Stimulated activated naive CD8-positive, alpha-beta T cell treated with anti-CD3 and anti-CD28 coated beads, Interleukin-15, Interleukin-2, amounts not matched to agents 100 ng/mL and 50 ng/mL, for 24 hours (primary cell): ENCODE data around the gene OSBPL8.

Experiments
- H3K27ac Mint-ChIP-seq: one replicate; pipeline ENCODE4 v1.8.0; 2021; ENCODE audit warnings: mild to moderate bottlenecking, mixed read lengths
- H3K27me3 Mint-ChIP-seq: one replicate; pipeline ENCODE4 v1.8.0; 2021; ENCODE audit warnings: mixed read lengths
- H3K36me3 Mint-ChIP-seq: one replicate; pipeline ENCODE4 v1.8.0; 2021; ENCODE audit warnings: low read depth, mixed read lengths
- H3K4me1 Mint-ChIP-seq: one replicate; pipeline ENCODE4 v1.8.0; 2021; ENCODE audit warnings: low read depth, mixed read lengths
- H3K4me3 Mint-ChIP-seq: one replicate; pipeline ENCODE4 v1.8.0; 2021; ENCODE audit warnings: mild to moderate bottlenecking, mixed read lengths
- H3K9me3 Mint-ChIP-seq: one replicate; pipeline ENCODE4 v1.8.0; 2021; ENCODE audit warnings: mixed read lengths

Gene OSBPL8

GRCh38 chr12:76420222-76420621 lies 139.3 kb downstream of the OSBPL8 start:
- Mint-ChIP-seq H3K9me3 (no peaks in the 10 kb centered on the region), H3K4me3 (no peak overlapping the region), H3K4me1 (peaks cover 28% of the 10 kb centered on the region), H3K27me3 (no peaks in the 10 kb centered on the region), H3K36me3 (peaks cover 11% of the 10 kb centered on the region), H3K27ac (no peak overlapping the region)

GRCh38 chr12:76417116-76417515 lies 142.5 kb downstream of the OSBPL8 start:
- H3K36me3 Mint-ChIP-seq: no peaks in the 10 kb centered on the region
- H3K9me3 Mint-ChIP-seq: no peaks in the 10 kb centered on the region
- H3K4me3 Mint-ChIP-seq: no peak overlapping the region
- no peak overlapping the region for H3K27ac Mint-ChIP-seq
- no peaks in the 10 kb centered on the region for H3K27me3 Mint-ChIP-seq
- peaks cover 15% of the 10 kb centered on the region for H3K4me1 Mint-ChIP-seq

- no peak overlapping the region for H3K4me3 Mint-ChIP-seq
- no peaks in the 10 kb centered on the region for H3K27me3 Mint-ChIP-seq
- peaks cover 9% of the 10 kb centered on the region for H3K4me1 Mint-ChIP-seq
- peaks cover 3% of the 10 kb centered on the region for H3K36me3 Mint-ChIP-seq
- no peak overlapping the region for H3K27ac Mint-ChIP-seq
- no peaks in the 10 kb centered on the region for H3K9me3 Mint-ChIP-seq
These were observed 146.4 kb downstream of the OSBPL8 start for GRCh38 chr12:76413121-76413520.

GRCh38 chr12:76410781-76411180 lies 148.8 kb downstream of the OSBPL8 start:
- H3K36me3 Mint-ChIP-seq: peaks cover 10% of the 10 kb centered on the region
- no peak overlapping the region for H3K4me3 Mint-ChIP-seq
- H3K27ac Mint-ChIP-seq: no peak overlapping the region

GRCh38 chr12:76410371-76410770 lies 149.2 kb downstream of the OSBPL8 start:
- no peak overlapping the region for H3K27ac Mint-ChIP-seq
- no peak overlapping the region for H3K4me3 Mint-ChIP-seq
- H3K36me3 Mint-ChIP-seq: peaks cover 10% of the 10 kb centered on the region
- H3K4me1 Mint-ChIP-seq: no peaks in the 10 kb centered on the region
- no peaks in the 10 kb centered on the region for H3K27me3 Mint-ChIP-seq
- no peaks in the 10 kb centered on the region for H3K9me3 Mint-ChIP-seq

More at GRCh38 chr12:76410781-76411180, 148.8 kb downstream of the OSBPL8 start:
- Mint-ChIP-seq H3K4me1 (no peaks in the 10 kb centered on the region), H3K9me3 (no peaks in the 10 kb centered on the region), H3K27me3 (no peaks in the 10 kb centered on the region)

GRCh38 chr12:76409074-76409473 lies 150.5 kb downstream of the OSBPL8 start:
- Mint-ChIP-seq H3K27me3 (no peaks in the 10 kb centered on the region), H3K4me3 (no peak overlapping the region), H3K4me1 (no peaks in the 10 kb centered on the region), H3K36me3 (peaks cover 10% of the 10 kb centered on the region), H3K9me3 (no peaks in the 10 kb centered on the region), H3K27ac (no peak overlapping the region)

- no peaks in the 10 kb centered on the region for H3K27me3 Mint-ChIP-seq
- H3K4me3 Mint-ChIP-seq: no peak overlapping the region
- H3K9me3 Mint-ChIP-seq: no peaks in the 10 kb centered on the region
- H3K36me3 Mint-ChIP-seq: peaks cover 10% of the 10 kb centered on the region
- H3K27ac Mint-ChIP-seq: no peak overlapping the region
- H3K4me1 Mint-ChIP-seq: no peaks in the 10 kb centered on the region
These were observed 151.9 kb downstream of the OSBPL8 start for GRCh38 chr12:76407710-76408109.

GRCh38 chr12:76402259-76402658 lies 157.3 kb downstream of the OSBPL8 start:
- Mint-ChIP-seq H3K4me1 (no peaks in the 10 kb centered on the region), H3K27ac (no peak overlapping the region), H3K36me3 (peaks cover 20% of the 10 kb centered on the region), H3K4me3 (no peak overlapping the region), H3K9me3 (no peaks in the 10 kb centered on the region), H3K27me3 (no peaks in the 10 kb centered on the region)

- Mint-ChIP-seq H3K36me3 (peaks cover 21% of the 10 kb centered on the region), H3K4me1 (no peaks in the 10 kb centered on the region), H3K27me3 (no peaks in the 10 kb centered on the region), H3K9me3 (no peaks in the 10 kb centered on the region), H3K27ac (peak overlapping the region; percentile 73), H3K4me3 (no peak overlapping the region)
These were observed 159.4 kb downstream of the OSBPL8 start for GRCh38 chr12:76400136-76400535.

GRCh38 chr12:76399040-76399439 lies 160.5 kb downstream of the OSBPL8 start:
- peaks cover 30% of the 10 kb centered on the region for H3K36me3 Mint-ChIP-seq

GRCh38 chr12:76398106-76398505 lies 161.5 kb downstream of the OSBPL8 start:
- H3K4me1 Mint-ChIP-seq: no peaks in the 10 kb centered on the region
- no peaks in the 10 kb centered on the region for H3K27me3 Mint-ChIP-seq
- H3K36me3 Mint-ChIP-seq: peaks cover 32% of the 10 kb centered on the region
- H3K9me3 Mint-ChIP-seq: no peaks in the 10 kb centered on the region
- H3K27ac Mint-ChIP-seq: no peak overlapping the region
- no peak overlapping the region for H3K4me3 Mint-ChIP-seq

More at GRCh38 chr12:76399040-76399439, 160.5 kb downstream of the OSBPL8 start:
- H3K9me3 Mint-ChIP-seq: no peaks in the 10 kb centered on the region
- no peak overlapping the region for H3K27ac Mint-ChIP-seq
- H3K4me1 Mint-ChIP-seq: no peaks in the 10 kb centered on the region
- H3K27me3 Mint-ChIP-seq: no peaks in the 10 kb centered on the region
- H3K4me3 Mint-ChIP-seq: no peak overlapping the region

- Mint-ChIP-seq H3K9me3 (no peaks in the 10 kb centered on the region), H3K36me3 (peaks cover 62% of the 10 kb centered on the region), H3K4me3 (no peak overlapping the region), H3K4me1 (no peaks in the 10 kb centered on the region), H3K27me3 (no peaks in the 10 kb centered on the region), H3K27ac (peak overlapping the region; percentile 43)
These were observed 168.1 kb downstream of the OSBPL8 start for GRCh38 chr12:76391461-76391860.

GRCh38 chr12:76387614-76388013 lies 172.0 kb downstream of the OSBPL8 start:
- Mint-ChIP-seq H3K4me1 (no peaks in the 10 kb centered on the region), H3K27me3 (no peaks in the 10 kb centered on the region), H3K36me3 (peaks cover 67% of the 10 kb centered on the region), H3K27ac (no peak overlapping the region), H3K4me3 (no peak overlapping the region), H3K9me3 (no peaks in the 10 kb centered on the region)

- Mint-ChIP-seq H3K4me1 (no peaks in the 10 kb centered on the region), H3K27ac (no peak overlapping the region), H3K27me3 (no peaks in the 10 kb centered on the region), H3K9me3 (no peaks in the 10 kb centered on the region), H3K4me3 (no peak overlapping the region), H3K36me3 (peaks cover 49% of the 10 kb centered on the region)
These were observed 175.0 kb downstream of the OSBPL8 start for GRCh38 chr12:76384560-76384959.

- no peaks in the 10 kb centered on the region for H3K4me1 Mint-ChIP-seq
- peaks cover 48% of the 10 kb centered on the region for H3K36me3 Mint-ChIP-seq
- no peak overlapping the region for H3K4me3 Mint-ChIP-seq
- no peak overlapping the region for H3K27ac Mint-ChIP-seq
- H3K9me3 Mint-ChIP-seq: no peaks in the 10 kb centered on the region
- H3K27me3 Mint-ChIP-seq: no peaks in the 10 kb centered on the region
These were observed 175.6 kb downstream of the OSBPL8 start for GRCh38 chr12:76383988-76384387.

GRCh38 chr12:76379261-76379660 lies 180.3 kb downstream of the OSBPL8 start:
- Mint-ChIP-seq H3K4me3 (no peak overlapping the region), H3K36me3 (peaks cover 60% of the 10 kb centered on the region)

More at GRCh38 chr12:76379261-76379660, 180.3 kb downstream of the OSBPL8 start:
- H3K9me3 Mint-ChIP-seq: no peaks in the 10 kb centered on the region
- no peaks in the 10 kb centered on the region for H3K4me1 Mint-ChIP-seq
- H3K27ac Mint-ChIP-seq: no peak overlapping the region
- H3K27me3 Mint-ChIP-seq: no peaks in the 10 kb centered on the region
